Measurements from ENCODE around the gene MFN2.
"Not testable (repeated sequence)": the region's sequence is repeated elsewhere in the genome, so short reads cannot be mapped to it uniquely, and the experiment has no call there.

The MFN2 gene

GRCh38 chr1:12001249-12001917 is 21.1 kb downstream of the MFN2 start:
- DNase-seq, result peak; percentile 22

GRCh38 chr1:12001996-12002493 is 21.8 kb downstream of the MFN2 start:
- DNase-seq, result no peak

- no peak for DNase-seq
Observed at GRCh38 chr1:12003762-12004161, 23.5 kb downstream of the MFN2 start.

GRCh38 chr1:12005488-12006166 is 25.4 kb downstream of the MFN2 start:
- peak; percentile 72 for DNase-seq

- DNase-seq, result no peak
Observed at GRCh38 chr1:12006167-12006921, 26.1 kb downstream of the MFN2 start.

GRCh38 chr1:12007204-12007603 is 27.0 kb downstream of the MFN2 start:
- no peak for DNase-seq

- not testable (repeated sequence) for DNase-seq
Observed at GRCh38 chr1:12008355-12008754, 28.1 kb downstream of the MFN2 start.

- DNase-seq, result no peak
Observed at GRCh38 chr1:12009318-12009947, 29.2 kb downstream of the MFN2 start.

GRCh38 chr1:12010746-12011570 is 30.7 kb downstream of the MFN2 start:
- no peak for DNase-seq

GRCh38 chr1:12011998-12012397 is 31.8 kb downstream of the MFN2 start:
- no peak for DNase-seq

GRCh38 chr1:12012560-12013316 is 32.5 kb downstream of the MFN2 start:
- no peak for DNase-seq

- DNase-seq, result no peak
Observed at GRCh38 chr1:12014141-12014991, 34.1 kb downstream of the MFN2 start.

GRCh38 chr1:12015001-12015491 is 34.8 kb downstream of the MFN2 start:
- no peak for DNase-seq

GRCh38 chr1:12015499-12015898 is 35.3 kb downstream of the MFN2 start:
- no peak for DNase-seq

GRCh38 chr1:12016182-12016581 is 35.9 kb downstream of the MFN2 start:
- no peak for DNase-seq

GRCh38 chr1:12019858-12020509 is 39.7 kb downstream of the MFN2 start:
- DNase-seq, result no peak

- DNase-seq, result no peak
Observed at GRCh38 chr1:12021616-12022015, 41.4 kb downstream of the MFN2 start.

- DNase-seq, result no peak
Observed at GRCh38 chr1:12022036-12022435, 41.8 kb downstream of the MFN2 start.

- no peak for DNase-seq
Observed at GRCh38 chr1:12026586-12026985, 46.3 kb downstream of the MFN2 start.

GRCh38 chr1:12028248-12028647 is 48.0 kb downstream of the MFN2 start:
- no peak for DNase-seq
